ENCODE results near the gene HSD3B2.

Gene HSD3B2

DNA sequence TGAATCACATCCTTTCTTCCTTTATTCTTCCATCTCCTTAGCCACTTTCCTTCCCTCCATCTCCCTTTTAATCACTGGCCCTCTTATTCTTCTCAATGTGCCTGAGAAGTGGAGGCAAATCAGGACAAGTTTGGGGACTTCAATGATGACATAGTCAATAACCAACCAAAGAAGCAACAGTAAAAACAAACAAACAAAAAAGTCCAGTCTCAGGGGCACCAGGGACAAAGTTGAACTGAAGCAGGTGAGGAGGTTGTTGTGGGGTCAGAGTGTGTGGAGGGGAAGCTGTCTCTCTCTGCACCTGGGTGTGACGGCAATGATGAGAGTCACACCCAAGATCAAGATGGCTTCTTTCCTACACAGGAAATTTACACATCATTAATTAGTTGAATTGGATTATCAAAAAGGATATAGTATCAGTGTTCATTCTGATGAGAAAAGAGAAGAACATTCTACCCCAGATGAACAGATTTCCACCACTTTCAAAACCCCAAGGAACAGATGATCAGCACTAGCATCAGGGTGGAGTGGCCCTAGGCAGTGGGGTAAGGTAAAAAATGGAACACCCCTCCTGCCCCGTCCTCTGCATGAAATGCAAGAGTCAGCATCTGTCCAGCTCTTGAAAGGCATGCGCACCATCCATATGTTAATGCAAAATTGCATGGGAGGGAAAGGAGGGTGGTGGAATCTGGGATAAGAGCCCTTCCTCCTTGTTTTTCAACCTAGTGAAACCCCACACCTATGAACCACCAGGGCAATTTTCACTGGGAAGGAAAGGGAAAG is 32.6 kb downstream of the HSD3B2 start:
- no peak for DNase-seq (ENCODE audit: low read depth)
- TF ChIP-seq, protein P1, sequence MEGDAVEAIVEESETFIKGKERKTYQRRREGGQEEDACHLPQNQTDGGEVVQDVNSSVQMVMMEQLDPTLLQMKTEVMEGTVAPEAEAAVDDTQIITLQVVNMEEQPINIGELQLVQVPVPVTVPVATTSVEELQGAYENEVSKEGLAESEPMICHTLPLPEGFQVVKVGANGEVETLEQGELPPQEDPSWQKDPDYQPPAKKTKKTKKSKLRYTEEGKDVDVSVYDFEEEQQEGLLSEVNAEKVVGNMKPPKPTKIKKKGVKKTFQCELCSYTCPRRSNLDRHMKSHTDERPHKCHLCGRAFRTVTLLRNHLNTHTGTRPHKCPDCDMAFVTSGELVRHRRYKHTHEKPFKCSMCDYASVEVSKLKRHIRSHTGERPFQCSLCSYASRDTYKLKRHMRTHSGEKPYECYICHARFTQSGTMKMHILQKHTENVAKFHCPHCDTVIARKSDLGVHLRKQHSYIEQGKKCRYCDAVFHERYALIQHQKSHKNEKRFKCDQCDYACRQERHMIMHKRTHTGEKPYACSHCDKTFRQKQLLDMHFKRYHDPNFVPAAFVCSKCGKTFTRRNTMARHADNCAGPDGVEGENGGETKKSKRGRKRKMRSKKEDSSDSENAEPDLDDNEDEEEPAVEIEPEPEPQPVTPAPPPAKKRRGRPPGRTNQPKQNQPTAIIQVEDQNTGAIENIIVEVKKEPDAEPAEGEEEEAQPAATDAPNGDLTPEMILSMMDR (conservative IDR thresholded peaks at IDR 0.05; ENCODE audit: control insufficient read depth, insufficient read depth, low read depth, low read length) = no peak
- no peak overlapping the region for H3K4me3 ChIP-seq (ENCODE audit: control insufficient read depth, low read depth, low read length)

DNA sequence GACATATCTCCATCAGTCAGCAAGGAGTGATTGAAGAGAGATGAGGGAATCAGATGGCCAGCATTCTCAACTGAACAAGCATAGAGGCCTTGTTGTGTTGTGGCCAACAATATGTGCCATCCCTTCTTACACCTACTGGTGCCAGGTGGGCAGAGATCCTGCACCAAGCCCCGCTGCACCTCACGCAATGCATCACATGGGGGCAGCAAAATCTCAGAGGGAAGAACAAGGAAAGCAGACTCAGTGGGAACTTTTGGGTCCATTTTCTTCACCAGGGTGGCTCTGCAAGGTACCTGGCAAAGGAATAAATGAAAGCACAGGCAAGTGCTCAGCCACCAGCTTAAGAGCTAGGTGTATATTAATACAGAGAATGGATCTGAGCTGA is 33.2 kb downstream of the HSD3B2 start:
- H3K4me3 ChIP-seq (ENCODE audit: control insufficient read depth, low read depth, low read length) = no peak overlapping the region
- no peak for DNase-seq (ENCODE audit: low read depth)
- TF ChIP-seq, protein P1 (conservative IDR thresholded peaks at IDR 0.05; ENCODE audit: control insufficient read depth, insufficient read depth, low read depth, low read length) = peak; percentile 28

DNA sequence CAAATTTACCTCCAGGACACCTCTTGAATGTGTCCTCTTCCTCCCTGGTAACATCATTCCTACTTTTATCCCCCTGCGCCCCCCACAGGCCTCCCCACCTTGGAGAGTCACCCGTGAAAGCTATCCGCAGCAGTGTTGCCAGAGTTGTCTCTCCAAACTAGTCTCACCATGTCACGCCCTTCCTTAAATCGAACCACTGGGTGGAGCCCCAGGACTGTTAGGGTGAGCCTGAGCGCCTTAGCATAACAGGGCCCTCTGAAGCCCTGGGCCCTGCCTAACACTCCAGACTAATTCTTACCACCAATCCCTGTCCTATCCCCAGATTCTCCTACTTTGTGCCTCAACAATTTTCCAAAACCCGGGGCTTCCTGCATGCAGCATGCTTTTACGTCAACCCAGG is 35.0 kb downstream of the HSD3B2 start:
- DNase-seq (ENCODE audit: low read depth) = peak; percentile 5
- TF ChIP-seq, protein P1 (conservative IDR thresholded peaks at IDR 0.05; ENCODE audit: control insufficient read depth, insufficient read depth, low read depth, low read length) = no peak
- H3K4me3 ChIP-seq (ENCODE audit: control insufficient read depth, low read depth, low read length) = no peak overlapping the region

DNA sequence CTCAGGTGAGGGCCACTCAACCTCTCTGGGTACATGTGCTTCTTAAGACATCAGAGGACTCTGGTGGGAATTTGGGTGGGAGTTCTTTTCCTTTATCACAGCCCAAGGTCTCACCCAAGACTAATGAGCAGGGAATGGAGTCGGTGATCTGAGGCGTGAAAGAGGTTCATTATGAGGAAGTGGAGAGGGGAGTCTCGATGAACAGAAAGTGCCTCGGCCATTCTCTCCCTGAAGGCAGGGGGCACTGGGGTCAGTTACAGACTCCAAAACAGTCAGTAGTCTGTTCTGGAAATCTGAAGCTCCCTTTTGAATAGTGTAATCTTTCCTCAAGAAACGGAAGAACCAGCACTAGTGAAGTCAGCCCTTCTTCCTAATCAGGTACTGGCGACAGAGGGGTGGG is 36.2 kb downstream of the HSD3B2 start:
- TF ChIP-seq, protein P1 (conservative IDR thresholded peaks at IDR 0.05; ENCODE audit: control insufficient read depth, insufficient read depth, low read depth, low read length) = no peak
- no peak overlapping the region for H3K4me3 ChIP-seq (ENCODE audit: control insufficient read depth, low read depth, low read length)
- DNase-seq (ENCODE audit: low read depth) = no peak

DNA sequence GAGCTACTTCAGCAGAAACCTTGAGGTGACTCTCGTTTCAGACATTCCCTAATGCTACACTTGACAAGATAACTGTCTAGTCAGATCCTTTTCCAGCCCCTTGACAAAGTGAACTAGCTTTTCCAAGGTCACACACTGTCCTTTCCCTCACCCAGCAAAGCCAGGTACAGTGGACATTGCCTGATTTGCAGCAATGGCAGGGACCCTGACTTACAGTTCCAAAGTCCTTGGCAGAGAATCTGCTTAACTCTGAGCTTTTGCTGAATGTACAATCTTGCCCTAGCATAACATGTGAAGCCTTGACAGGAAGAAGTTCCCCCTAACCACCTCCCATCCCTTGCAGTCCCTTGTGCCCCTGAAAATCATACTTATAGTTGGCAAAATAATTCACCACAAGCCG is 37.1 kb downstream of the HSD3B2 start:
- TF ChIP-seq, protein P1 (conservative IDR thresholded peaks at IDR 0.05; ENCODE audit: control insufficient read depth, insufficient read depth, low read depth, low read length) = no peak
- DNase-seq (ENCODE audit: low read depth) = no peak
- H3K4me3 ChIP-seq (ENCODE audit: control insufficient read depth, low read depth, low read length) = no peak overlapping the region

DNA sequence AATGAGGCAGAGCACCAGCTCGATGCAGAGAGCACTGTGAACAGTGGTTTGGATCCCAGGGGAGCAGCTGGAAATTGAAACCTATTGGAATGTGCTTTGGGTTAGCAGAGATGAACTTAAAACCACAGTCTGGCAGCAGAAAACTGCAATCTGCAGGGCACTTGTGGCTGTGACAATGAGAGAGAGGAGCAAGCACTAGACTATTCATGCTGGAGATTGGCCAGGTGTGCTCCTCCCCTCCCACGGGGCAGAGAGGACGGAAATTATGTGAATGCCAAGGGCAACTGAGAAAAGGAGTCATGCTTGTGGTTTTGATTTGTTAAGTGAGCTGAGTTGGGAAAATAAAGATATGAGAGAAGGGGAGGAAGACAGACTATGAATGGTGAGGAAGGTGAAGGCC is 38.1 kb downstream of the HSD3B2 start:
- H3K4me3 ChIP-seq (ENCODE audit: control insufficient read depth, low read depth, low read length) = no peak overlapping the region
- DNase-seq (ENCODE audit: low read depth) = peak; percentile 74
- TF ChIP-seq, protein P1 (conservative IDR thresholded peaks at IDR 0.05; ENCODE audit: control insufficient read depth, insufficient read depth, low read depth, low read length) = no peak
